HEK293T (cell line): ENCODE measurements around the gene RCAN1.

Source experiments
- CTCF ChIA-PET: fragments of 350-600 bp; formaldehyde crosslinking; extraction: SDS; loops from one replicate; lab custom pipeline; 2021; ENCODE audit warnings: antibody characterized with exemption, inconsistent platforms; lab: Yijun Ruan, JAX
- POLR2A ChIA-PET: fragments of 350-600 bp; formaldehyde crosslinking; extraction: SDS; loops from one replicate; lab custom pipeline; 2020; ENCODE audit warnings: antibody characterized with exemption, inconsistent platforms; lab: Yijun Ruan, JAX
- DNase-seq: peaks from one replicate; pipeline ENCODE4 v3.0.0; 2012; ENCODE audit warnings: mixed read lengths; ENCODE audit errors: extremely low spot score
- ARNT ChIP-seq: fragments of 450-650 bp; IDR thresholded peaks from 2 replicates; pipeline ENCODE4 v1.6.1; 2017; ENCODE audit warnings: mild to moderate bottlenecking
- BHLHE40 ChIP-seq: fragments of 450-650 bp; IDR thresholded peaks from 2 replicates; pipeline ENCODE4 v1.6.1; 2016; ENCODE audit warnings: mild to moderate bottlenecking, moderate library complexity, borderline replicate concordance
- CTBP1 ChIP-seq: fragments of 450-650 bp; IDR thresholded peaks from 2 replicates; pipeline ENCODE4 v1.6.1; 2016; ENCODE audit warnings: borderline replicate concordance
- ELF4 ChIP-seq: fragments of 450-650 bp; IDR thresholded peaks from 2 replicates; pipeline ENCODE4 v1.6.1; 2017; ENCODE audit warnings: antibody characterized with exemption
- FOXA1 ChIP-seq: fragments of 450-650 bp; IDR thresholded peaks from 2 replicates; pipeline ENCODE4 v1.6.1; 2016; ENCODE audit warnings: mild to moderate bottlenecking
- FOXK2 ChIP-seq: fragments of 450-650 bp; IDR thresholded peaks from 2 replicates; pipeline ENCODE4 v1.6.1; 2016; ENCODE audit warnings: mild to moderate bottlenecking
- FOXM1 ChIP-seq: fragments of 450-650 bp; IDR thresholded peaks from 2 replicates; pipeline ENCODE4 v1.6.1; 2017; ENCODE audit warnings: mild to moderate bottlenecking, borderline replicate concordance
- HDGF ChIP-seq: fragments of 450-650 bp; IDR thresholded peaks from 2 replicates; pipeline ENCODE4 v1.6.1; 2017; ENCODE audit warnings: antibody characterized with exemption, borderline replicate concordance
- L3MBTL2 ChIP-seq: fragments of 450-650 bp; conservative IDR thresholded peaks from 2 replicates; pipeline ENCODE4 v1.6.1; 2016; ENCODE audit warnings: mild to moderate bottlenecking
- LEF1 ChIP-seq: fragments of 450-650 bp; IDR thresholded peaks from 2 replicates; pipeline ENCODE4 v1.6.1; 2017; ENCODE audit warnings: mild to moderate bottlenecking, borderline replicate concordance
- NFRKB ChIP-seq: fragments of 450-650 bp; IDR thresholded peaks from 2 replicates; pipeline ENCODE4 v1.6.1; 2016; ENCODE audit warnings: mild to moderate bottlenecking, moderate library complexity
- PKNOX1 ChIP-seq: fragments of 450-650 bp; IDR thresholded peaks from 2 replicates; pipeline ENCODE4 v1.6.1; 2016
- SP1 ChIP-seq: fragments of 450-650 bp; IDR thresholded peaks from 2 replicates; pipeline ENCODE4 v1.6.1; 2017
- SUZ12 ChIP-seq: fragments of 450-650 bp; IDR thresholded peaks from 2 replicates; pipeline ENCODE4 v1.6.1; 2016; ENCODE audit warnings: mild to moderate bottlenecking
- TARDBP ChIP-seq: fragments of 450-650 bp; IDR thresholded peaks from 2 replicates; pipeline ENCODE4 v1.6.1; 2016
- ZNF384 ChIP-seq: fragments of 450-650 bp; IDR thresholded peaks from 2 replicates; pipeline ENCODE4 v1.6.1; 2016

The RCAN1 gene

GRCh38 chr21:34626131-34626530 lies 11.2 kb upstream of the RCAN1 start:
- no peak for DNase-seq
- ChIA-PET POLR2A (interaction anchor here (0.5 kb wide), 1 partner anchor 1182 kb away, joined by 3 read pairs; no protein-coding TSS in a partner anchor), CTCF (interaction anchor here (1.0 kb wide), 1 partner anchor 24 kb away, joined by 3 read pairs; no protein-coding TSS in a partner anchor)
- TF ChIP-seq ARNT (no peak), L3MBTL2 (no peak), FOXM1 (no peak)

GRCh38 chr21:34625030-34625593 lies 10.2 kb upstream of the RCAN1 start:
- CTCF ChIA-PET: no interaction called here

GRCh38 chr21:34623516-34623915 lies 8.6 kb upstream of the RCAN1 start:
- ChIA-PET CTCF (no interaction called here), POLR2A (no interaction called here)
- no peak for TF ChIP-seq FOXA1
- no peak for TF ChIP-seq ELF4
- no peak for TF ChIP-seq HDGF
- no peak for TF ChIP-seq L3MBTL2
- TF ChIP-seq LEF1: no peak
- TF ChIP-seq SUZ12: no peak
- TF ChIP-seq TARDBP: no peak
- TF ChIP-seq NFRKB: no peak
- TF ChIP-seq SP1: no peak
- no peak for DNase-seq

More at GRCh38 chr21:34625030-34625593, 10.2 kb upstream of the RCAN1 start:
- no peak for TF ChIP-seq LEF1
- no peak for TF ChIP-seq FOXA1
- no peak for TF ChIP-seq ZNF384
- TF ChIP-seq L3MBTL2: no peak
- no peak for TF ChIP-seq TARDBP
- no peak for TF ChIP-seq FOXM1
- TF ChIP-seq PKNOX1: no peak
- TF ChIP-seq HDGF: no peak
- TF ChIP-seq NFRKB: no peak
- TF ChIP-seq ELF4: no peak
- TF ChIP-seq CTBP1: no peak
- no peak for TF ChIP-seq BHLHE40
- no peak for TF ChIP-seq FOXK2
- no peak for TF ChIP-seq ARNT
- DNase-seq: no peak
- POLR2A ChIA-PET: no interaction called here

- DNase-seq: no peak
- POLR2A ChIA-PET: no interaction called here
- no peak for TF ChIP-seq FOXK2
- TF ChIP-seq SUZ12: no peak
- TF ChIP-seq BHLHE40: no peak
- TF ChIP-seq ELF4: no peak
- TF ChIP-seq TARDBP: no peak
- no peak for TF ChIP-seq NFRKB
- no peak for TF ChIP-seq LEF1
- TF ChIP-seq SP1: no peak
- TF ChIP-seq FOXA1: no peak
- TF ChIP-seq L3MBTL2: no peak
- TF ChIP-seq FOXM1: no peak
- no peak for TF ChIP-seq PKNOX1
- TF ChIP-seq ARNT: no peak
- TF ChIP-seq ZNF384: no peak
- no peak for TF ChIP-seq HDGF
- TF ChIP-seq CTBP1: no peak
- CTCF ChIA-PET: interaction anchor here (0.6 to 1.4 kb wide), 2 partner anchors 9 to 42 kb away, joined by 3 to 5 read pairs; no protein-coding TSS in a partner anchor
These were observed 6.8 kb upstream of the RCAN1 start for GRCh38 chr21:34621434-34622350.

GRCh38 chr21:34619841-34620665 lies 5.1 kb upstream of the RCAN1 start:
- no peak for DNase-seq
- TF ChIP-seq ELF4 (no peak), BHLHE40 (no peak), NFRKB (no peak), SP1 (no peak), TARDBP (no peak)
- ChIA-PET POLR2A (no interaction called here), CTCF (no interaction called here)

- ChIA-PET CTCF (no interaction called here), POLR2A (no interaction called here)
- no peak for TF ChIP-seq FOXA1
- no peak for TF ChIP-seq HDGF
- TF ChIP-seq SP1: no peak
- no peak for TF ChIP-seq L3MBTL2
- no peak for TF ChIP-seq FOXM1
- no peak for TF ChIP-seq ELF4
- no peak for TF ChIP-seq LEF1
These were observed 4.0 kb upstream of the RCAN1 start for GRCh38 chr21:34618941-34619340.

More at GRCh38 chr21:34618941-34619340, 4.0 kb upstream of the RCAN1 start:
- DNase-seq: no peak
